Endothelial cell of umbilical vein (primary cell): ENCODE data around the gene BABAM2. TPM values are rescaled to one million over a fixed set of nuclear protein-coding genes. Genes with fewer than 3 reads are reported as not detected.

Experiments used
- BruUV-seq: library from RNA; stranded (reverse); fragments of 400-500 nt; replicated peaks from 2 replicates; lab custom pipeline; 2021; lab: Mats Ljungman, UMichigan
- CTCF ChIA-PET: fragments of 300-600, 350-600 bp; sonication (Branson Sonifier 250); formaldehyde crosslinking; loops from one replicate; lab custom pipeline; 2021; ENCODE audit warnings: antibody characterized with exemption, inconsistent platforms; lab: Charles Lee
- POLR2A ChIA-PET: fragments of 300-600, 350-600 bp; sonication (Branson Sonifier 250); formaldehyde crosslinking; loops from one replicate; lab custom pipeline; 2021; ENCODE audit warnings: antibody characterized with exemption, inconsistent platforms; lab: Charles Lee
- DNase-seq: peaks from one replicate; pipeline ENCODE4 v3.0.0-alpha.2; 2011; ENCODE audit warnings: low read depth, low spot score
- FAIRE-seq: peaks from 2 replicates; lab custom pipeline; 2011; peaks lifted over from hg19 to GRCh38; lab: Jason Lieb, UNC
- H2AFZ ChIP-seq: 2 replicates; pipeline ENCODE4 v1.6.0; 2012; ENCODE audit warnings: low read depth, low read length, control low read depth, inconsistent platforms
- H3K27ac ChIP-seq: 2 replicates; pipeline ENCODE4 v1.5.1; 2011; ENCODE audit warnings: low read depth, mild to moderate bottlenecking, control low read depth, low read length, moderate library complexity; ENCODE audit not compliant: insufficient read depth
- H3K27me3 ChIP-seq, 2 experiments: 2 replicates each; pipeline versions ENCODE4 v1.6.0 to v1.6.1; 2011; ENCODE audit warnings: low read length in 2 of 2, mixed read lengths in 1 of 2; ENCODE audit not compliant: control insufficient read depth in 2 of 2, insufficient read depth in 2 of 2
- H3K36me3 ChIP-seq, 2 experiments: 2 replicates in 1 of 2; 3 replicates in 1 of 2; pipeline ENCODE4 v1.5.1; 2011; ENCODE audit warnings: low read length in 2 of 2, mild to moderate bottlenecking in 1 of 2, moderate library complexity in 1 of 2; ENCODE audit not compliant: control insufficient read depth in 2 of 2, insufficient read depth in 2 of 2; ENCODE audit errors: extremely low read depth in 1 of 2
- H3K4me1 ChIP-seq: 3 replicates; pipeline ENCODE4 v1.5.1; 2011; ENCODE audit warnings: mild to moderate bottlenecking, low read length; ENCODE audit not compliant: control insufficient read depth, insufficient read depth; ENCODE audit errors: extremely low read depth
- H3K4me2 ChIP-seq: 2 replicates; pipeline ENCODE4 v1.6.1; 2011; ENCODE audit warnings: low read length, control low read depth, mixed read lengths; ENCODE audit not compliant: insufficient read depth
- H3K4me3 ChIP-seq, 3 experiments: fragments of 200-600 bp in 1 of 3; sonication (generic), shearing (Covaris generic) in 1 of 3; replicated peaks in 1 of 3; 2 replicates each; pipeline ENCODE4 v1.5.1; 2011 to 2016; ENCODE audit warnings: control low read depth in 3 of 3, low read length in 3 of 3, mild to moderate bottlenecking in 2 of 3, inconsistent platforms in 1 of 3, low read depth in 1 of 3, moderate library complexity in 1 of 3; ENCODE audit not compliant: insufficient read depth in 1 of 3
- H3K79me2 ChIP-seq: 2 replicates; pipeline ENCODE4 v1.6.0; 2012; ENCODE audit warnings: low read length, inconsistent platforms; ENCODE audit not compliant: control insufficient read depth, insufficient read depth
- H3K9ac ChIP-seq: replicated peaks from 2 replicates; pipeline ENCODE3; 2011; ENCODE audit warnings: low read length, control low read depth; ENCODE audit not compliant: insufficient read depth; ENCODE audit errors: extremely low read depth
- H3K9me1 ChIP-seq: replicated peaks from 3 replicates; pipeline ENCODE4 v1.6.0; 2011; ENCODE audit warnings: mild to moderate bottlenecking, low read length; ENCODE audit not compliant: control insufficient read depth, insufficient read depth; ENCODE audit errors: extremely low read depth
- H3K9me3 ChIP-seq: replicated peaks from 2 replicates; pipeline ENCODE4 v1.5.1; 2012; ENCODE audit warnings: low read length, inconsistent platforms; ENCODE audit not compliant: control insufficient read depth, insufficient read depth
- H4K20me1 ChIP-seq: replicated peaks from 2 replicates; pipeline ENCODE3; 2011; ENCODE audit warnings: mild to moderate bottlenecking, low read length; ENCODE audit not compliant: control insufficient read depth, insufficient read depth; ENCODE audit errors: extremely low read depth
- EZH2 ChIP-seq: IDR thresholded peaks from 2 replicates; pipeline ENCODE4 v1.6.1; 2012; ENCODE audit warnings: borderline replicate concordance, low read depth, mild to moderate bottlenecking, moderate library complexity, low read length, inconsistent platforms; ENCODE audit not compliant: severe bottlenecking
- FOS ChIP-seq: IDR thresholded peaks from 2 replicates; pipeline ENCODE4 v1.6.1; 2011; ENCODE audit warnings: mild to moderate bottlenecking, low read length, moderate library complexity, borderline replicate concordance; ENCODE audit not compliant: insufficient read depth
- GATA2 ChIP-seq: IDR thresholded peaks from 2 replicates; pipeline ENCODE4 v1.7.0; 2011; ENCODE audit warnings: low read depth, mild to moderate bottlenecking, moderate library complexity, mixed read lengths, low read length; ENCODE audit not compliant: insufficient read length, insufficient read depth
- JUN ChIP-seq: IDR thresholded peaks from 2 replicates; pipeline ENCODE4 v1.6.1; 2011; ENCODE audit warnings: borderline replicate concordance, low read depth; ENCODE audit not compliant: insufficient read length, insufficient read depth
- MYC ChIP-seq: IDR thresholded peaks from one replicate; pipeline ENCODE4 v1.6.1; 2011; ENCODE audit warnings: mild to moderate bottlenecking, low read depth, low read length
- POLR2A ChIP-seq: IDR thresholded peaks from 2 replicates; pipeline ENCODE4 v1.6.1; 2012; ENCODE audit warnings: low read depth, mild to moderate bottlenecking, control low read depth, low read length
- POLR2AphosphoS5 ChIP-seq: IDR thresholded peaks from 2 replicates; pipeline ENCODE4 v1.6.1; 2012; ENCODE audit warnings: low read depth, mild to moderate bottlenecking, control low read depth, low read length, moderate library complexity; ENCODE audit not compliant: insufficient read depth
- dilution Hi-C: fragments of 300-500 bp; cut with MboI; formaldehyde crosslinking; loops from one replicate; pipeline ENCODE4 v1.15.0; 2019; ENCODE audit warnings: low sequenced_read_pairs; ENCODE audit not compliant: extremely low pct_ligation_motif_present
- intact Hi-C: fragments of 100-400 bp; cut with micrococcal nuclease; formaldehyde crosslinking; loops from one replicate; pipeline ENCODE4 v1.10.0; 2022
- polyA plus RNA-seq, 4 experiments: library from polyadenylated mRNA; depleted of rRNA in 3 of 4; stranded (reverse) in 3 of 4; unstranded in 1 of 4; fragments of >200 nt; gene quantifications; 2 replicates each; pipeline versions ENCODE4 v1.2.1 to v1.2.3, GENCODE V29; 2011 to 2012; ENCODE audit warnings: missing spikeins in 1 of 4
- total RNA-seq: library from RNA; stranded (reverse); gene quantifications from 2 replicates; pipeline ENCODE4 v1.2.3, GENCODE V29; 2021
- TF ChIP-seq, protein P1 (sequence below): IDR thresholded peaks from 2 replicates; pipeline ENCODE4 v1.6.1; 2011; ENCODE audit not compliant: insufficient read depth, insufficient read length

The BABAM2 gene
- total and polyA plus RNA-seq, 2 donors (not counting 3 experiments of a cell fraction or from before 2014, with no cell fraction given): 19.9 to 27.6 TPM

DNA sequence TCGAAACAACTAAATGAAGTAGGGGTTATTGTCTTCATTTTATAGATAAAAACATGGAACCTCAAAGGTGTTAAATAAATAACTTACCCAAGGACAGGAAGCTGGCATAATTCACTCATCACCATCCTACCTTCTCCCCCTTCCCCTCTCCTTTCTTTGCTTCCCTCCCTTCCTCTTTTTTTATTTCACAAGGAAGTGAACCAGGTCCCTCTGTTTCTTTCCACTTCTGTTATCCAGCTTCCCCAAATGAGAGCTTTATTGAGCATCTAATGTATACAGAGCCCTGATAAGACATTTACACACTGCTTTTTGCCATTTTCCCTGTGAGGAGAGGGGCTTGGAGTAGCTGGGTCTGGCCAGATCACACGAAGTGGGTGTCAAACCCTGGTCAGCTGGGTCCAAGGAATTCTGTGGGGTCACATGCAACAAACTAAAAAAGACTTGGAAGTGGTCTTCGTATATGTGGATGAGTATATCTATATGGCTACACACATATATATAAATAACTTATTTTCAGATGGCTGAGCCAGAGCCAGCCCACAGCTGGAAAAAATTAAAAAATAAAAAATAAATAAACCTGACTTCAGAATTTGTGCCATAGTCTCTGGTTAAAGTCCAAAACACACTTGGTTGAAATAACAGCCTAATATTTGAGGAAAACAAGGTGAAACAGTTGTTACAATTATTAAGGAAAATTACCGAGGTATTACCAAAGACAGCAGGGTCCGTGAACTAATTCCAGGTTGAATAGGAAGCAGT is 452.8 kb downstream of the BABAM2 start:
- Histone ChIP-seq H2AFZ (no peak overlapping the region), H3K4me2 (no peak overlapping the region), H3K9me1 (no peaks in the 10 kb centered on the region), H3K4me3 (no peak overlapping the region), H3K27ac (no peak overlapping the region), H3K27me3 (no peaks in the 10 kb centered on the region), H4K20me1 (no peaks in the 10 kb centered on the region), H3K36me3 (no peaks in the 10 kb centered on the region), H3K9ac (no peak overlapping the region), H3K4me1 (peaks cover 20% of the 10 kb centered on the region), H3K79me2 (no peaks in the 10 kb centered on the region), H3K9me3 (no peaks in the 10 kb centered on the region)
- intact Hi-C loops (loop anchor here (2.0 kb wide), 1 partner anchor 47 kb away; no protein-coding TSS in a partner anchor), dilution Hi-C loops (no loop called here)
- TF ChIP-seq EZH2 (no peak), GATA2 (no peak), MYC (no peak), FOS (no peak), JUN (no peak), POLR2AphosphoS5 (no peak), POLR2A (no peak)
- TF ChIP-seq, protein P1, sequence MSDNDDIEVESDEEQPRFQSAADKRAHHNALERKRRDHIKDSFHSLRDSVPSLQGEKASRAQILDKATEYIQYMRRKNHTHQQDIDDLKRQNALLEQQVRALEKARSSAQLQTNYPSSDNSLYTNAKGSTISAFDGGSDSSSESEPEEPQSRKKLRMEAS: no peak
- CTCF ChIA-PET: interaction anchor here (0.6 to 1.5 kb wide), 7 partner anchors 16 to 660 kb away, joined by 3 to 4 read pairs (median 3); no protein-coding TSS in a partner anchor
- peak; percentile 12 for DNase-seq
- POLR2A ChIA-PET: no interaction called here
- no TSS peak for BruUV-seq
- no peak for FAIRE-seq
